HL-60 (cell line): ENCODE data around the gene CREB5.

ENCODE experiments used
- DNase-seq, 2 experiments: peaks; one replicate each; pipeline ENCODE4 v3.0.0-alpha.2; 2010 to 2020; ENCODE audit warnings: low read depth in 1 of 2, low spot score in 1 of 2
- H3K27ac ChIP-seq: fragments of 250-450 bp; sonication (Bioruptor Pico); replicated peaks from 2 replicates; pipeline ENCODE4 v1.5.1; 2020; ENCODE audit warnings: mild to moderate bottlenecking, moderate library complexity
- H3K27me3 ChIP-seq: fragments of 250-450 bp; sonication (Bioruptor Pico); 2 replicates; pipeline ENCODE4 v1.5.1; 2021; ENCODE audit warnings: mild to moderate bottlenecking, moderate library complexity; ENCODE audit not compliant: insufficient read depth, poor library complexity, severe bottlenecking
- H3K4me3 ChIP-seq: replicated peaks from 2 replicates; pipeline ENCODE4 v1.5.1; 2011; ENCODE audit warnings: mild to moderate bottlenecking, control low read depth, low read length; ENCODE audit not compliant: insufficient read depth
- GABPA ChIP-seq: IDR thresholded peaks from 2 replicates; pipeline ENCODE4 v1.6.1; 2012; ENCODE audit warnings: low read depth
- POLR2AphosphoS5 ChIP-seq: IDR thresholded peaks from 2 replicates; pipeline ENCODE4 v1.6.1; 2012; ENCODE audit warnings: low read depth
- SPI1 ChIP-seq: IDR thresholded peaks from 2 replicates; pipeline ENCODE4 v1.6.1; 2012; ENCODE audit warnings: low read depth, mild to moderate bottlenecking, borderline replicate concordance
- TF ChIP-seq, protein P1 (sequence below): IDR thresholded peaks from one replicate; pipeline ENCODE4 v1.5.1; 2011; ENCODE audit warnings: low read length, control low read depth, inconsistent platforms; ENCODE audit not compliant: insufficient read depth
- TF ChIP-seq, protein P2 (sequence below): IDR thresholded peaks from 2 replicates; pipeline ENCODE4 v1.6.1; 2012; ENCODE audit warnings: low read depth; ENCODE audit not compliant: insufficient replicate concordance

CREB5 gene

DNA sequence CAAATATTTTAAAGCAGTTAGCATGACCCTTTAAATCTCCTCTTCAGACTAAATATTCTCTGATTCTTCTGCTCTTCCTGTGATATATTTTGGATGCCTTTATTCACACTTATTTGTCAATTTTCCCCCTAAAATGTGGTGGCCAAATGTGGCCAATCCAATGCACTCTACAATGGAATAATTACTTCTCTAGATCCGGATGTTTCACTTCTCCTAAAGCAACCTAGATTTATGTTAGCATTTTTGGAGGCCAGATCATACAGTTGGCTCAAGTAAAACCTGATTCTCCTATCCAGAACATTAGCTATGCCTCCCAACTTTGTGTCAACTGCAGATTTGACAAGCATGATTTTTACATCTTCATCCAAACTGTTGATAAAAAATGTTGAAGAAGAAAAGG, 153.7 kb downstream of the CREB5 start:
- Histone ChIP-seq H3K27ac (no peak overlapping the region), H3K4me3 (no peak overlapping the region), H3K27me3 (peaks cover 3% of the 10 kb centered on the region)
- TF ChIP-seq SPI1, result no peak
- no peak for DNase-seq

DNA sequence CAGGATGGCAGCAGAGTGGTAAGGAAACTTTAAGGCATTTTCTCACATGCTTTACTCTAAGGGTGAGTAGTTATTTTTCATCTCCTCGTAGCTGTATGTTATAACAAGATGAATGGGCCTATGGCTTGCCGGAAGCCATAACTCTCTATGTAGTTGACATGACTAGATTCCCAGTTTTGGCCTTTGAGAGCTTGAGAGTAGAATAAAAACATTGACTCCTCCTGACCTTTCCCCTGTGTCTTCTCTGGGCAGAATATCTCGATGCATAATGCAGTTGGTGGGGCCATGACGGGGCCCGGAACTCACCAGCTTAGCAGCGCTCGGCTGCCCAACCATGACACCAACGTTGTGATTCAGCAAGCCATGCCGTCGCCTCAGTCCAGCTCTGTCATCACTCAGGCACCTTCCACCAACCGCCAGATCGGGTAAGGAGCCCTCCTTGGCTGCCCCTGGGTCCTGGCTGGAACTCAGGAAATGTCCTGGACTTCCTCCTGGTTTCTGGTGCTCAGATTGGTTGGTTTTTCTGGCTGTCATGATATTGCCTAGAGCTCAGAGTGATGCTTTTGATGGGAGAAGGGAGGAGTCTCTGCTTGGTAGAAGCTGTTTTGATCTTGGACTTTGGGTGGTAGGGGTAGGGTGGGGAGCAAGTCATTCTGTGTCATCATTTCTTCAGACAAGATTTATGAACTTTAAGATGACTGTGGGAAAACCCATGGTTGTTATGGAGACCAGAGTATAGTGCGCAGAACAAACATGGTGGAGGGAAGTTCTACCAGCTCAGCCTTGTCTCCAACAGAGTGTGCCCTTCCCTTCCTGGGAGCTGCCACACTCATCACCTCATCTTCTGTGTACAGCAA, 158.0 kb downstream of the CREB5 start:
- Histone ChIP-seq H3K4me3 (no peak overlapping the region), H3K27me3 (peaks cover 7% of the 10 kb centered on the region), H3K27ac (no peak overlapping the region)
- TF ChIP-seq, protein P1, sequence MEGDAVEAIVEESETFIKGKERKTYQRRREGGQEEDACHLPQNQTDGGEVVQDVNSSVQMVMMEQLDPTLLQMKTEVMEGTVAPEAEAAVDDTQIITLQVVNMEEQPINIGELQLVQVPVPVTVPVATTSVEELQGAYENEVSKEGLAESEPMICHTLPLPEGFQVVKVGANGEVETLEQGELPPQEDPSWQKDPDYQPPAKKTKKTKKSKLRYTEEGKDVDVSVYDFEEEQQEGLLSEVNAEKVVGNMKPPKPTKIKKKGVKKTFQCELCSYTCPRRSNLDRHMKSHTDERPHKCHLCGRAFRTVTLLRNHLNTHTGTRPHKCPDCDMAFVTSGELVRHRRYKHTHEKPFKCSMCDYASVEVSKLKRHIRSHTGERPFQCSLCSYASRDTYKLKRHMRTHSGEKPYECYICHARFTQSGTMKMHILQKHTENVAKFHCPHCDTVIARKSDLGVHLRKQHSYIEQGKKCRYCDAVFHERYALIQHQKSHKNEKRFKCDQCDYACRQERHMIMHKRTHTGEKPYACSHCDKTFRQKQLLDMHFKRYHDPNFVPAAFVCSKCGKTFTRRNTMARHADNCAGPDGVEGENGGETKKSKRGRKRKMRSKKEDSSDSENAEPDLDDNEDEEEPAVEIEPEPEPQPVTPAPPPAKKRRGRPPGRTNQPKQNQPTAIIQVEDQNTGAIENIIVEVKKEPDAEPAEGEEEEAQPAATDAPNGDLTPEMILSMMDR, result no peak
- DNase-seq, result no peak

DNA sequence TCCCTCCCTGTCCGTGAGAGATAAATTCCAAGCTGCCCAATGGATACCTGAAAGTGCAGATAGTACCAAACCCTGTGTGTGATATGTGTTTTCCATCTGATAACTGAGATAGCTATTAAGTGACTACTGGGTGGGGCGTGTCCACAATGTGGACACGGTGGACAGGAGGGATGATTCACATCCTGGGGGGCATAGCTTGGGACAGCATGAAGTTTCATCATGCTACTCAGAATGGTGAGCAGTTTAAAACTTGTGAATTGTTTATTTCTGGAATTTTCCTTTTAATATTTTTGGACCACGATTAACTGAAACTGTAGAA, 158.6 kb downstream of the CREB5 start:
- DNase-seq, result no peak
- Histone ChIP-seq H3K27me3 (peaks cover 7% of the 10 kb centered on the region), H3K27ac (no peak overlapping the region), H3K4me3 (no peak overlapping the region)
- TF ChIP-seq, protein P2, sequence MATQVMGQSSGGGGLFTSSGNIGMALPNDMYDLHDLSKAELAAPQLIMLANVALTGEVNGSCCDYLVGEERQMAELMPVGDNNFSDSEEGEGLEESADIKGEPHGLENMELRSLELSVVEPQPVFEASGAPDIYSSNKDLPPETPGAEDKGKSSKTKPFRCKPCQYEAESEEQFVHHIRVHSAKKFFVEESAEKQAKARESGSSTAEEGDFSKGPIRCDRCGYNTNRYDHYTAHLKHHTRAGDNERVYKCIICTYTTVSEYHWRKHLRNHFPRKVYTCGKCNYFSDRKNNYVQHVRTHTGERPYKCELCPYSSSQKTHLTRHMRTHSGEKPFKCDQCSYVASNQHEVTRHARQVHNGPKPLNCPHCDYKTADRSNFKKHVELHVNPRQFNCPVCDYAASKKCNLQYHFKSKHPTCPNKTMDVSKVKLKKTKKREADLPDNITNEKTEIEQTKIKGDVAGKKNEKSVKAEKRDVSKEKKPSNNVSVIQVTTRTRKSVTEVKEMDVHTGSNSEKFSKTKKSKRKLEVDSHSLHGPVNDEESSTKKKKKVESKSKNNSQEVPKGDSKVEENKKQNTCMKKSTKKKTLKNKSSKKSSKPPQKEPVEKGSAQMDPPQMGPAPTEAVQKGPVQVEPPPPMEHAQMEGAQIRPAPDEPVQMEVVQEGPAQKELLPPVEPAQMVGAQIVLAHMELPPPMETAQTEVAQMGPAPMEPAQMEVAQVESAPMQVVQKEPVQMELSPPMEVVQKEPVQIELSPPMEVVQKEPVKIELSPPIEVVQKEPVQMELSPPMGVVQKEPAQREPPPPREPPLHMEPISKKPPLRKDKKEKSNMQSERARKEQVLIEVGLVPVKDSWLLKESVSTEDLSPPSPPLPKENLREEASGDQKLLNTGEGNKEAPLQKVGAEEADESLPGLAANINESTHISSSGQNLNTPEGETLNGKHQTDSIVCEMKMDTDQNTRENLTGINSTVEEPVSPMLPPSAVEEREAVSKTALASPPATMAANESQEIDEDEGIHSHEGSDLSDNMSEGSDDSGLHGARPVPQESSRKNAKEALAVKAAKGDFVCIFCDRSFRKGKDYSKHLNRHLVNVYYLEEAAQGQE, result no peak

DNA sequence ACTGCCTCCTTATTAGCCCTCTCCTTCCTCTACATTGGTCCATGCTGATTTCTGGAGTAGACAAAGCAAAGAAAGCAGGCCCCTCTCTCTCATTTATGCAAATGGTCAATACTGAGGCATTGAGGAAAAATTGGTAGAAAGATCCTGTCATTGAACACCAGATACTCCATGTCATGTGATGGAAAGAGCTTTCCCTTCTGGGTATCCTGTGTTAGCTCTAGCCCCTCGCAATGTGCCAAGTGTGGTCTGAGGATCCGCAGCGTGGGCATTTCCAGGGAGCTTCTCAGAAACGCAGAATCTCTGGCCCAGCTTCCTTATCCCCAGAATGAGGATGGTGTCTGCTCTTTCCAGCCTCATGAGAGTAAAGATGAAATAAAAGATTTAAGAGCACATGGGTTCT, 159.1 kb downstream of the CREB5 start:
- TF ChIP-seq GABPA, result no peak
- TF ChIP-seq, protein P1, result no peak
- no peak for TF ChIP-seq POLR2AphosphoS5
- TF ChIP-seq SPI1, result no peak
- TF ChIP-seq, protein P2, result no peak
- no peak overlapping the region for H3K27ac ChIP-seq

DNA sequence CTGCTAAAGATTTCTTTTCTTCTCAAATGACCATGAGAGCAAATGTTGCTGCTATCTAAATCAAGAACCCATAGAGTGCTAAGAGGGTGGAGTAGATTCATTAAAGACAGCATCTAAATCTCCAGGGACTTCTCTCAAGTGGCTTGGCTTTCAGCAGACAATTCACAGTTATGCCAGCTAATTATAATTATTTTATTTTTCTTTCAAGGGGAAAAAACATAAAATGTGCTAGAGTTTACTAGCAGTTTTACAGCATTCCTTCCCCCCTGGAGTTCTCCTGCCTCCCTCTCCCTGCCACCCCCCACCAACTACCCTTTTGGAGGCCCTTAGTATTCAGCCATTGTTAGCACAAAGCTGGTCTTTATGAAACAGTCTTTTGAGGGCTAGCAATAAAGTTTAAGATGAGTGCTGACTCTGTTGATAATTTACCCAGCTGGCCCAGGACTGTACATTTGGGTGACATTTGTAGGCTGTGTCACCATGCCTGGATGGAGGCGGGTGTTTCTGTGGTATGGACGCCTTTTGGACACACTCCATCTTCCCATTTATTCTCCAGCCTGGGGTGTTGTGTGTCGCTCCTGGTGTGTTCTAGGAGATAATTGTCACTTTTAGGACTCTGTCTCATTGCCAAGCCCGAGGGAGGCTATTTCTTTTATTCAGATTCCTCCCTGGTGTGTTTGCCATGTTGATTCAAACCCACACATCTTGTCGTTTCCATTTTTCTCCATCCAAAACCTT, 160.2 kb downstream of the CREB5 start:
- no peak overlapping the region for H3K4me3 ChIP-seq
- H3K27me3 ChIP-seq, result peaks cover 7% of the 10 kb centered on the region
- TF ChIP-seq, protein P2, result no peak
- TF ChIP-seq GABPA (no peak), POLR2AphosphoS5 (no peak), SPI1 (no peak)
- TF ChIP-seq, protein P1, result no peak
- no peak overlapping the region for H3K27ac ChIP-seq
- no peak for DNase-seq

More for the DNA sequence above, 159.1 kb downstream of the CREB5 start:
- H3K4me3 ChIP-seq, result no peak overlapping the region
- peaks cover 7% of the 10 kb centered on the region for H3K27me3 ChIP-seq
- DNase-seq, result no peak
